ENCODE results near the gene TOM1.
A peak's percentile ranks its signal among the peaks of the same experiment; 100 is the strongest.

TOM1 gene

GRCh38 chr22:35299673-35300499 is at the start of gene TOM1:
Gene TOM1 (plus strand): TSS chr22:35299894. CDS start chr22:35299929, 35 bp downstream.
- DNase-seq (ENCODE audit: low spot score), result peak; percentile 98

- no peak for DNase-seq (ENCODE audit: low spot score)
Observed at GRCh38 chr22:35250156-35250555, 49.5 kb upstream of the TOM1 start.

- DNase-seq (ENCODE audit: low spot score), result no peak
Observed at GRCh38 chr22:35253946-35254345, 45.7 kb upstream of the TOM1 start.

GRCh38 chr22:35257002-35257320 is 42.7 kb upstream of the TOM1 start:
- DNase-seq (ENCODE audit: low spot score), result no peak

- DNase-seq (ENCODE audit: low spot score), result peak; percentile 99
Observed at GRCh38 chr22:35257321-35258190, 42.1 kb upstream of the TOM1 start, which contains the start of gene HMGXB4. Gene HMGXB4 (plus strand): TSS chr22:35257493. CDS start chr22:35262391, 4,898 bp downstream.

- peak; percentile 20 for DNase-seq (ENCODE audit: low spot score)
Observed at GRCh38 chr22:35258191-35258988, 41.3 kb upstream of the TOM1 start.

GRCh38 chr22:35264986-35265385 is 34.7 kb upstream of the TOM1 start:
- no peak for DNase-seq (ENCODE audit: low spot score)

- no peak for DNase-seq (ENCODE audit: low spot score)
Observed at GRCh38 chr22:35266277-35266676, 33.4 kb upstream of the TOM1 start.

- no peak for DNase-seq (ENCODE audit: low spot score)
Observed at GRCh38 chr22:35269630-35270029, 30.1 kb upstream of the TOM1 start.

- no peak for DNase-seq (ENCODE audit: low spot score)
Observed at GRCh38 chr22:35274154-35274871, 25.4 kb upstream of the TOM1 start.

GRCh38 chr22:35275580-35275979 is 24.1 kb upstream of the TOM1 start:
- no peak for DNase-seq (ENCODE audit: low spot score)

- no peak for DNase-seq (ENCODE audit: low spot score)
Observed at GRCh38 chr22:35276019-35276418, 23.7 kb upstream of the TOM1 start.

- no peak for DNase-seq (ENCODE audit: low spot score)
Observed at GRCh38 chr22:35288116-35288515, 11.6 kb upstream of the TOM1 start.

- DNase-seq (ENCODE audit: low spot score), result no peak
Observed at GRCh38 chr22:35292786-35293185, 6.9 kb upstream of the TOM1 start.

- no peak for DNase-seq (ENCODE audit: low spot score)
Observed at GRCh38 chr22:35296051-35296450, 3.6 kb upstream of the TOM1 start.

- DNase-seq (ENCODE audit: low spot score), result peak; percentile 40
Observed at GRCh38 chr22:35299217-35299672, 449 bp upstream of the TOM1 start.

- DNase-seq (ENCODE audit: low spot score), result peak; percentile 91
Observed at GRCh38 chr22:35301372-35301874, 1.7 kb downstream of the TOM1 start.

GRCh38 chr22:35303029-35303624 is 3.4 kb downstream of the TOM1 start:
- DNase-seq (ENCODE audit: low spot score), result no peak

GRCh38 chr22:35305525-35306070 is 5.9 kb downstream of the TOM1 start:
- DNase-seq (ENCODE audit: low spot score), result no peak

- no peak for DNase-seq (ENCODE audit: low spot score)
Observed at GRCh38 chr22:35306350-35306967, 6.8 kb downstream of the TOM1 start.

Data from AG20443 (cell line).